Thyroid gland (tissue), 4 donors: ENCODE results near the gene SLC6A5. TPM values are rescaled to one million over a fixed set of nuclear protein-coding genes. Genes with fewer than 3 reads are reported as not detected.
"Not testable (repeated sequence)": the region's sequence is repeated elsewhere in the genome, so short reads cannot be mapped to it uniquely, and the experiment has no call there.

Source experiments
- DNase-seq, 2 donors: peaks; one replicate each; pipeline ENCODE4 v3.0.0-alpha.2; 2019
- H3K27ac ChIP-seq, 3 donors: fragments of 200-600 bp; sonication (generic); 1 replicate in 2 of 3; 2 replicates in 1 of 3; pipeline ENCODE4 v1.5.1; 2016 to 2019; ENCODE audit warnings: mild to moderate bottlenecking in 1 of 3, moderate library complexity in 1 of 3
- H3K27me3 ChIP-seq: fragments of 200-600 bp; sonication (generic); one replicate; pipeline ENCODE4 v1.5.1; 2019
- H3K36me3 ChIP-seq, 2 donors: fragments of 200-600 bp; sonication (generic); one replicate each; pipeline ENCODE4 v1.5.1; 2016 to 2019
- H3K4me1 ChIP-seq, 2 donors: fragments of 200-600 bp; sonication (generic); one replicate each; pipeline ENCODE4 v1.5.1; 2017 to 2019
- H3K4me3 ChIP-seq, 3 donors: fragments of 200-600 bp; sonication (generic); replicated peaks in 1 of 3; 1 replicate in 2 of 3; 2 replicates in 1 of 3; pipeline ENCODE4 v1.5.1; 2016; ENCODE audit warnings: mild to moderate bottlenecking in 1 of 3
- H3K9me3 ChIP-seq: fragments of 200-600 bp; sonication (generic); one replicate; pipeline ENCODE4 v1.5.1; 2017
- POLR2A ChIP-seq, 2 donors: fragments of 450-650 bp; IDR thresholded peaks; one replicate each; pipeline ENCODE4 v1.6.1; 2017; ENCODE audit warnings: antibody characterized with exemption in 2 of 2, mild to moderate bottlenecking in 2 of 2, moderate library complexity in 1 of 2
- WGBS, 2 donors: methylation state at CpG; one replicate each; pipeline ENCODE4 v1.1.5; 2017; 5-methylcytosine and 5-hydroxymethylcytosine counted together
- intact Hi-C: fragments of 100-400 bp; cut with DNase I; formaldehyde crosslinking; loops from one replicate; pipeline ENCODE4 v1.15.1; 2023
- total RNA-seq, 4 donors: library from RNA; depleted of rRNA; stranded (reverse); fragments of >200 nt; gene quantifications; one replicate each; pipeline ENCODE4 v1.2.3, GENCODE V29; 2016
- TF ChIP-seq, protein P1 (sequence below), 6 experiments: fragments of 200-600 bp in 3 of 6; fragments of 450-650 bp in 3 of 6; sonication (generic) in 3 of 6; IDR thresholded peaks; one replicate each; pipeline ENCODE4 v1.5.1; 2016 to 2019; ENCODE audit warnings: antibody characterized with exemption in 6 of 6, mild to moderate bottlenecking in 2 of 6, inconsistent platforms in 1 of 6, moderate library complexity in 1 of 6

SLC6A5 gene
- total RNA-seq, 4 donors from 2014 or later = not detected

- TF ChIP-seq POLR2A (IDR thresholded peaks at IDR 0.05) = no peak
- TF ChIP-seq, protein P1, sequence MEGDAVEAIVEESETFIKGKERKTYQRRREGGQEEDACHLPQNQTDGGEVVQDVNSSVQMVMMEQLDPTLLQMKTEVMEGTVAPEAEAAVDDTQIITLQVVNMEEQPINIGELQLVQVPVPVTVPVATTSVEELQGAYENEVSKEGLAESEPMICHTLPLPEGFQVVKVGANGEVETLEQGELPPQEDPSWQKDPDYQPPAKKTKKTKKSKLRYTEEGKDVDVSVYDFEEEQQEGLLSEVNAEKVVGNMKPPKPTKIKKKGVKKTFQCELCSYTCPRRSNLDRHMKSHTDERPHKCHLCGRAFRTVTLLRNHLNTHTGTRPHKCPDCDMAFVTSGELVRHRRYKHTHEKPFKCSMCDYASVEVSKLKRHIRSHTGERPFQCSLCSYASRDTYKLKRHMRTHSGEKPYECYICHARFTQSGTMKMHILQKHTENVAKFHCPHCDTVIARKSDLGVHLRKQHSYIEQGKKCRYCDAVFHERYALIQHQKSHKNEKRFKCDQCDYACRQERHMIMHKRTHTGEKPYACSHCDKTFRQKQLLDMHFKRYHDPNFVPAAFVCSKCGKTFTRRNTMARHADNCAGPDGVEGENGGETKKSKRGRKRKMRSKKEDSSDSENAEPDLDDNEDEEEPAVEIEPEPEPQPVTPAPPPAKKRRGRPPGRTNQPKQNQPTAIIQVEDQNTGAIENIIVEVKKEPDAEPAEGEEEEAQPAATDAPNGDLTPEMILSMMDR (IDR thresholded peaks at IDR 0.05) = no peak
- no peak for DNase-seq
- WGBS, 2 donors = 71 to 72% methylated on average over 5 of the region's 5 CpGs
- intact Hi-C loops = no loop called here
- no peak overlapping the region for H3K27ac ChIP-seq
- no peaks in the 10 kb centered on the region for H3K9me3 ChIP-seq
- no peak overlapping the region for H3K4me3 ChIP-seq
- no peaks in the 10 kb centered on the region for H3K4me1 ChIP-seq
- no peaks in the 10 kb centered on the region for H3K27me3 ChIP-seq
- no peaks in the 10 kb centered on the region for H3K36me3 ChIP-seq
These were observed 32.6 kb upstream of the SLC6A5 start for GRCh38 chr11:20566591-20567434.

DNA sequence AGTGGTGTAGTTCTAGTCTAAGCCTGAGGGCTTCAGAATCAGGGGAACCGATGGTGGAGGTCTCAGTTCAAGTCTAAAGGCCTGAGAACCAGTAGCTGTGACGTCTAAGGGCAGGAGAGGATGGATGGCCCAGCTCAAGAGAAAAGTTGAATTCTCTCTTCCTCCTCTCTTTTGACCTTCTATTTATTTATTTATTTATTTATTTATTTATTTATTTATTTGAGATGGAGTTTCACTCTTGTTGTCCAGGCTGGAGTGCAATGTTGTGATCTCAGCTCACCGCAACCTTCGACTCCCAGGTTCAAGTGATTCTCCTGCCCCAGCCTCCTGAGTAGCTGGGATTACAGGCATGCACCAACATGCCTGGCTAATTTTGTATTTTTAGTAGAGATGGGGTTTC lies 19.7 kb upstream of the SLC6A5 start:
- H3K27ac ChIP-seq, H3K36me3 ChIP-seq, H3K4me1 ChIP-seq, DNase-seq, H3K4me3 ChIP-seq, H3K9me3 ChIP-seq, H3K27me3 ChIP-seq, intact Hi-C loops: not testable (repeated sequence)
- WGBS, 2 donors = 86 to 91% methylated on average over 4 of the region's 4 CpGs

DNA sequence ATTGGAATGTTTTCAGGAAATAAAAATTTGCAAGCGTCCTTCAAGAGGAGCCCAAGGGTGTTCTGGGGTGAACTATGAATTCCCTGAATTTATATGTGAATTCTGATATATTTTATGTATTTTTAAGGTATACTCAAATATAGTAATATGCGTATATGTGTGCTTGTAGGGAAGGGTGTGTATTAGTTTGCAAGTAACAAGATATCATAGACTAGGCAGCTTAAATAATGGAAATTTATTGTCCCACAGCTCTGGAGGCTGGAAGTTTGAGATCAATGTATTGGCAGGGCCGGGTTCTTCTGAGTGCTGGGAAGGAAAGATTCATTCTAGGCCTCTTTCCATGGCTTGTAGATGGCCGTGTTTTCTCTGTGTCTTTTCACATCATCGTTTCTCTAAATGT lies 16.2 kb upstream of the SLC6A5 start:
- no peak for DNase-seq
- intact Hi-C loops = no loop called here
- Histone ChIP-seq H3K27me3 (no peaks in the 10 kb centered on the region), H3K9me3 (no peaks in the 10 kb centered on the region), H3K36me3 (no peaks in the 10 kb centered on the region), H3K27ac (no peak overlapping the region), H3K4me1 (no peaks in the 10 kb centered on the region), H3K4me3 (no peak overlapping the region)
- TF ChIP-seq, protein P1 (IDR thresholded peaks at IDR 0.05) = no peak
- no peak for TF ChIP-seq POLR2A (IDR thresholded peaks at IDR 0.05)
- 63 to 66% methylated on average over 5 of the region's 5 CpGs for WGBS, 2 donors

GRCh38 chr11:20584093-20584774 lies 15.2 kb upstream of the SLC6A5 start:
- Histone ChIP-seq H3K4me3 (no peak overlapping the region), H3K27me3 (no peaks in the 10 kb centered on the region), H3K4me1 (no peaks in the 10 kb centered on the region), H3K9me3 (no peaks in the 10 kb centered on the region), H3K36me3 (no peaks in the 10 kb centered on the region), H3K27ac (no peak overlapping the region)
- no peak for DNase-seq
- TF ChIP-seq POLR2A (IDR thresholded peaks at IDR 0.05) = no peak
- TF ChIP-seq, protein P1 (IDR thresholded peaks at IDR 0.05) = no peak
- intact Hi-C loops = no loop called here
- WGBS, 2 donors = 67 to 73% methylated on average over 3 to 4 of the region's 4 CpGs

DNA sequence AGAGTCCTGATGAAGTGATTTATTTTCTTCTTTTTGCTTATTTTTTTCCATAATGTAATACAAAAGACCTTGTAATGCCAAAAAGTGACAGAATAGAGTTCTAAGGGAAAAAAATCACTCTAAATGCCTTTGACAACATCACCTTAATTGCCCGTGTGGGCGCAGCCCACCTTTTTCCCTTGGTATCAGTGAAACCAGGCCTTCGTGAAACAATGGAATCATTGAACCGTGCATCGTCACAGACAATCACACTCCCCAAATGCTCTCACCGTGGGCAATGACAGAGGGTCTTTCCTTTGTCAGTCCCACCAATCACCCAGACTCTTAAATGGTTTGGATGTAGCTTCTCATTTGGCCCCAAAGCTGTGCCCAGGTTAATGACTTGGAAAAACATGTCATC lies 9.6 kb upstream of the SLC6A5 start:
- no peak for DNase-seq
- no peaks in the 10 kb centered on the region for H3K9me3 ChIP-seq
- no peaks in the 10 kb centered on the region for H3K4me1 ChIP-seq
- H3K4me3 ChIP-seq = no peak overlapping the region
- no peaks in the 10 kb centered on the region for H3K27me3 ChIP-seq
- 57 to 60% methylated on average over 6 of the region's 6 CpGs for WGBS, 2 donors
- H3K27ac ChIP-seq = no peak overlapping the region
- TF ChIP-seq, protein P1 (IDR thresholded peaks at IDR 0.05) = no peak
- TF ChIP-seq POLR2A (IDR thresholded peaks at IDR 0.05) = no peak
- no peaks in the 10 kb centered on the region for H3K36me3 ChIP-seq
- intact Hi-C loops = no loop called here
